ENCODE measurements around the gene CADPS.

The CADPS gene

GRCh38 chr3:62749657-62750056, 125.6 kb downstream of the CADPS start:
- no peak for DNase-seq (ENCODE audit: low spot score)

- DNase-seq (ENCODE audit: low spot score), result no peak
Measured at GRCh38 chr3:62749130-62749529, 126.1 kb downstream of the CADPS start.

- no peak for DNase-seq (ENCODE audit: low spot score)
Measured at GRCh38 chr3:62737449-62737848, 137.8 kb downstream of the CADPS start.

DNA sequence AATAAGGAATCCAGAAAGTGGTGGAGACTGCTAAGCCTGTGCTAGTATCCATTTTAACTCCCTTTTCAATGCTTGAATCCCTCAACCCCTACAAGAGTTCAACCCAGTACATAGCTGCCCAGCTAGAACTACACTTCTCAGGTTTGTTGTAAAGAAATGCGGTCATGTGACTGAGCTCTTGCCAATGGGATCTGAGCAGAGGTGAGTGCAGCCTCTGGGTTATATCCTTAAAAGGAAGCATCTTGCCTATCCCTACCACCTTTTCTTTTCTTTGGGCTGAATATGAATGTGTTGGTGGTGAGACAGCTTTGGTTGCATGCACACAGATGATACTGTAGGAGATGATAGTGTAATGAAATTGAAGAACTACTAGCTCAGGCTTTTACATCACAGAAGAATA, 139.7 kb downstream of the CADPS start:
- no peak for DNase-seq (ENCODE audit: low spot score)

DNA sequence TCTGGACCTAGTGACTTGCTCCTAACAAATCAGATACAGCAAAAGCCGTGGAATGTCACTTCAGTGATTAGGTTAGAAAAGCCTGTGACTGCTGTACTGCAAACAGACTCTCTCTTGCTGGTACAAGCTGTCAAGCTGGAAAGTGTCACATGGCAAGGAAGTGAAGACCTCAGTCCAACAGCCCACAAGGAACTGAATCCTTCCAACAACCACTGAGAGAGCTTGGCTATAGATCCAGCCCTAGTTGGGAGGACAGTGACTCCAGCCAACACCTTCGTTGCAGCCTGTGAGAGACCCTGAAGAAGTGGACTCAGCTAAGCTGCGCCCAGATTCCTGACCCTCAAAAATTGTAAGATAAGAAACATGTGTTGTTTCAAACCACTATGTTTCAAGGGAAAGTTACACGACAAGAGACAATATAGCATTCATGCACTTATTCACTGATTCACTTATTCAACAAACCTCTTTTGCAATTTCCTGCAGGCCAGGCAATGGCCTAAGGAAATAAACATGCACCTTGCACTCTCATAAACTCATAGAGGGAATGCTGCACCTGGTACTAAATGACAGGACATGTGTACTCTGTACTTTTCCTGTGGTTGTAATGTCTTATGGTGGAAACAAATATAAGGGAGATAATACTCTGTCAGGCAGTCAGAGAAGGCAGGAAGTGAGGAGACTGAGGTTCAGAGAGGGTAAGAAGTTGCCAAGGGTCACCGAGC, 142.9 kb downstream of the CADPS start:
- no peak for DNase-seq (ENCODE audit: low spot score)

DNA sequence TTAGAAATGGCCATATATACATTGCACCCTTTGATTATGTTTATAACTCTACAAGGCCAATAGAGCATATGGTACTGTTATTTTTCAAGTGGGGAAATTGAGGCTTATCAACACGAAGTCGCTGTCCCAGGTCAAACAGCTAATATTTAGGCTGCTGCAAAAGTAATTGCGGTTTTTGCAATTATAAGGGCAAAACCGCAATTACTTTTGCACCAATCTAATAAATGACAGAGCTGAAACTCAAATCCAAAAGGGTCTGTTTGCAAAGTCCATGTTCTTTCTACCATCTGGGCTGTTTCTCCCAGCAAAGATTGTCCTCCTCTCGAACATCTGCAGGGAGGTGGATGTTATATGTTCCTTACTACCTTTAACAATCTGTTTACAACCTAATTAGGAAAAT, 147.2 kb downstream of the CADPS start:
- no peak for DNase-seq (ENCODE audit: low spot score)

DNA sequence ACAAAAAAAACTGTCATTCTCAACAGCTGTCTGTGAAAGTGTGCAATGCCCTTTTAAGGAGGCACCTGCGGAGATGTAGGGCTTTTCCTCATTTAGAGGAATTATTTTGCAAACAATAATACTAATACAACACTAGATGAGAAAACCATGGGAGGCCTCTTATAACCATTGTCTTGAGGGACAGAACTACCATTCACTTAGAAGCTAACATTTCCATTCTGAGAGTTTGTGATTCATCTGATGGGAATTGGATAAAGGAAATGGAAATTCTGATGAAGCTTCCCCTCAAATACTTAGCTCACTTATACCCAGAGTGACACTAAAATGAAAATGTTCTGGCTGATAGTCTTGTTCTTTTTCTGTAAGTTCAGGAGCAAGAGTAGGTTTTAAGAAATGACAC, 147.7 kb downstream of the CADPS start:
- no peak for DNase-seq (ENCODE audit: low spot score)

DNA sequence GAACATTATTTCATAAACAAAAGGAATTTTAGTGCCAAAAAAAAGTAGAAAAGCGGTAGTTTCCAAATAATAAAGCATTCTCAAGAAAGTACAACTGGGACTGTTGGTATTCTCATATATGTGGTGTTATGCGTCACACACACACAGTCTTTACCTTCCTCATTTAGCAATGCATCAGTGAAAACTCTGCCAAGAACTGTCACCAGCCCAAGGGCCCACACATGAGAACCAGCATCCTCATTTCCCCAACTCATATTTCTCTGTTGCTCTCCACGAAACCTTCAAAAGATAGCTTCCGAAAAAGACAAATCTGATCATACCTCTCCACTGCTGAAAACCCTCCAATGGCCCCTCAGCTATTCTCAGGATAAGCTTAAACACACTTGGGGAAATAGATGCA, 150.7 kb downstream of the CADPS start:
- no peak for DNase-seq (ENCODE audit: low spot score)

DNA sequence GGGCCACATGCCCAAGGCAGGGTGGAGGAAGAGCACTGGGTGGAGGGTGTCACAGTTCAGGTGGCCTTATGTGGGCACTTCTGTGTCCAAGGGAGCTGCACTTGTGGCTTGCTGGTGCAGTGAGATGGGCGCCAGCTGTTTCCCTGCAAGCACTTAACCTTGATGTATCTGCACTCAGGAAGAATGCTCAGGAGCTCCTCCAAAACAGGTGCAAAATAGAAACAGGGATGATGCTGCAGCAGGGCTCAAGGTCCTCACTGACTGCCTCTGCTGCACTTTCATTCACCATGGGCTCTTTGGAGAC, 151.3 kb downstream of the CADPS start:
- no peak for DNase-seq (ENCODE audit: low spot score)

- DNase-seq (ENCODE audit: low spot score), result no peak
Measured at GRCh38 chr3:62723166-62723913, 151.9 kb downstream of the CADPS start.

DNA sequence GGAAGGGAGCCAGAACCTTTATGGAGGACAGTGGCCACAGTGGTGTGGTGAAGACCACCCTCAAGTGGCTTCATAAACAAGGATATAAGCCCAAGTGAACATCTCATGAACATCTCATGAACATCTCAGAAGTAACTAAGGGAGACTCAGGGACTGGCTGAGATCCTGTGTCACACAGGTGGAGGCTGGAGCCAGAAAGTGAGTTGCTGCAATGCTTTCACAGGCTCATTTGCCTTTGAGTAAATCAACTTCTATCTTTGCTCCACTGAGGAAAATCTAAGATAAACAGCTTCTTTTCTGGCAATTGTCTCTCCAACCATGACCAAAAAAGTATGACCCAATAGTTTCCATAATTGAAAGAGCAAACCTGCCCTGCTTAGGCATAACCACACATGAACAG, 152.9 kb downstream of the CADPS start:
- DNase-seq (ENCODE audit: low spot score), result no peak

GRCh38 chr3:62718515-62719320, 156.5 kb downstream of the CADPS start:
- DNase-seq (ENCODE audit: low spot score), result no peak

DNA sequence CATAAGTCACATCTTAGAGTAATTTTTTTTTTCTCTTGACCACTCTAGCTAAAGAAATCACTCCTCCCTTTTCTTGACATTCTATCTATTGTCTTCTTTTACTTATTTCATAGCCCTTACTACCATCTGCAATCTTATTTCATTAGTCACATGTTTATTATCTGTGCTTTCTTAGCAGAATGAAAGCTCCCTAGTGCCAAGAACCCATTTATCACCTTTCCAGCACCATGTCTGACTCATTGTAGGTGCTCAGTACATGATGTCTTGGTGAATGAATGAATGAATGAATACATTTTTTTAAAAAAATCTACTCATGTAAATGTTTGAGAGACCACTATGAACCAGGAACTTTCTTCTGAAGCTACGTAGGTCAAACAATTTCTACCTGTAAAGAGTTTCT, 157.2 kb downstream of the CADPS start:
- DNase-seq (ENCODE audit: low spot score), result no peak

DNA sequence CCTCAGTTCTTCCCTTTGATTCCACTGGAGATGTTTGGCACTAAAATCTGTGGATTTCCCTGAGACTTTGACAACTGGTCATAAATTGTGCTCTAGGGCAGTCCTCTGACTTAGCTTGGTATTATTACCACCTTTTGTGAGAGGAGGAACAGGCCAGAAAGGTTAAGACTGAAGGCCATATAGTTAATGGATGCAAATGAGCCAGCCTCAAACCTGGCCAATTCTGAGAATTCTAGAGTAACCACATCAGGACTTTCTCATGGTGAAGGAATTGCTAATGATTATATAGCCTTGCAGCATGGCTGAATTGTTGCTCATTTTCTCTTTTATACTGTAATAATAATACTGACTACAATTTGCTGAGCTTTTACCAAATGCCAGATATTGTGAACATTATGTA, 162.5 kb downstream of the CADPS start:
- DNase-seq (ENCODE audit: low spot score), result no peak

DNA sequence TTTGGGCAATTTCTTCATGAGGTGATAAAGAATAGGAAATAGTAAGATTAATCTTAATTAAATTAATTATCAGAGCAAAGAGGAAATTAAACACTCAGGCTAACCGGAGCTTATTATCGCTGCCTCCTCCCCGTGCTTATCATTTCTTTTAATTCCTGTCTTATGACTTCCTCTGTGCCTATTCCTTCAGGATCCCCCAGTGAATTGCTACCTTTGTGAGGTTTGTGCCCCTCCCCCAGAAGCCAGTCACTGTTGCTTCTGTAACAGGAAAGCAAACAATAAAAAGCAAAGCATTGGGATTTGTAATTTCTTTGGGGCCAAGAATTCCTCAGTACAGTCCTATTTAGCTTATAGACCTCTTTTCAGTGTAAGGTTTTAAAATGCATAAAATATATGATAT, 164.5 kb downstream of the CADPS start:
- DNase-seq (ENCODE audit: low spot score), result no peak

GRCh38 chr3:62708638-62709373, 166.4 kb downstream of the CADPS start:
- no peak for DNase-seq (ENCODE audit: low spot score)

DNA sequence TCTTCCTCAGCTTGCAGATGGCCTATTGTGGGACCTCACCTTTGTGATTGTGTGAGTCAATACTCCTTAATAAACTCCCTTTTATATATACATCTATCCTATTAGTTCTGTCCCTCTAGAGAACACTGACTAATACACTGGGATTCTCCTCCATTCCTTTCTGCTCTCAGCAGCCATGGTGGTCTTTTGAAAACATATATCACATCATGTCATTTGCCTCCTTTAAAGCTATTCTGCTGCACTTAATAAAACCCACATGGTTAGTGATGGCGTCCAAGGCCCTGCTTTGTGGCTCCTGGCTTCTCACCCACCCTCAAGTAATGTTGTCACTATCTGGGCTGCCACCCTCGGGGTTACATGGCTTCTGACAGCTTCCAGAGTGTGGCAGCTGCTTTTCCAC, 169.5 kb downstream of the CADPS start:
- DNase-seq (ENCODE audit: low spot score), result no peak

DNA sequence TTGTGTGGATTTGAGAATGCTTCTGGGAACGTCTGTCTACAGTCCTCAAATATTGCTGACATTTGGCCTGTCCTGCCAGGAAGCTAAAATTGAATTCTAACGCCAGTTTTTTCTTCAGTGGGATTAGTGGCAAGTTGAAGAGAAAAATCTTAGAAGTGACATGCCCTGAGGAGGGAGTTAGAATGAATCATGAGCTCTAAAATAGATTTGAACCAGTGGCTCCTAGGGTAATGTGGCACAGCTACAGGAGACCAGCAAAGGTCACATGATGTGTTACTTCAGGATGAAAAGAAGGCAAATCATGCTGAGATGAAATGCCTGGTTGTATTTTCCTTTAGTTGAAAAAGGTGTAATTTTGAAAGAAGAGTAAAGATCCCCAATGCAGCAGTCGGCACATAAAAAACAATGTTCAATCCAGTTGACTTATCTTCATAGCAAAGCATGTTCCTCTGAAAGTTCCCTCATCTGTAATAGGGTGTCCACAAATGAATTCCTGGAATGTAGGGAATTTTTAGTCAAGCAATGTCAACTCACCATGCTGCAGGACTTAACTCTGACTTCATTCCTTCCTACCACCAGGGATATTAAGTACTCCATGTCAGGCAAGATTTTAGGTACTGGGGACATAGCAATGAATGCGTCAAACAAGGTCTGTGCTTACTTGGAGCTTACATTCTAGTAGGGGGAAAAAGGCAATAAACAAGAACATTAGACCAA, 171.6 kb downstream of the CADPS start:
- DNase-seq (ENCODE audit: low spot score), result no peak

DNA sequence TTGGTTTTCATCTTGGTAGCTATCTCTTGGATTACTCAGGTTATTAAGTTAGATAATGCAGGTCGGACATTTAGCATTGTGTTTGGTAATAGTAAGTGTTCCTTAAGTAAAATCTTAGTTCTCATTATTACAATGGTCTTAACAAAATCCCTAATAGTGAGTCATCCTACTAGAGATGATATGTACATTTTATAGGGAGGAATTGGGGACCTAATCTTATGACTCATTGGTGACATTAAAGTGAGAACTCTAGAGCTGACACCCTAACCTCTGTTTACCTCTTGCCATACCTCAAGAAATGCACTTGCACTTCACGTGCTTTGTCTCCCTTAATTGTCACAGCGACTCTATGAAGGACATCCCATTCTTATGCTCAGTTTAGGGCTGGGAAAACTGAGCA, 174.9 kb downstream of the CADPS start:
- DNase-seq (ENCODE audit: low spot score), result no peak

DNA sequence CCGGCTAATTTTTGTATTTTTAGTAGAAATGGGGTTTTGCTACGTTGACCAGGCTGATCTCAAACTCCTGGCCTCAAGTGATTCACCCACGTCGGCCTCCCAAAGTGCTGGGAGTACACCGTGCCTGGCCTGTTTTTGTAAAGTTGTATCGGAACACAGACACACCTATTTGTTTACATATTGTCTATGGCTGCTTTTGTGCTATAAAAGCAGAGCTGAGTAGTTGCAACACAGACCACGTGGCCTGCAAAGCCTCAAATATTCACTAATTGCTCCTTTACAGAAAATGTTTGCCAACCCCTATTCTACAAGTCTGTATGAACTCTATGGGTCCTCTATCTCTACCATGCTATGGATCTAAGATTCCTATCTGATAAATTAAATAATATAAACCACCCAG, 175.5 kb downstream of the CADPS start:
- DNase-seq (ENCODE audit: low spot score), result no peak

DNA sequence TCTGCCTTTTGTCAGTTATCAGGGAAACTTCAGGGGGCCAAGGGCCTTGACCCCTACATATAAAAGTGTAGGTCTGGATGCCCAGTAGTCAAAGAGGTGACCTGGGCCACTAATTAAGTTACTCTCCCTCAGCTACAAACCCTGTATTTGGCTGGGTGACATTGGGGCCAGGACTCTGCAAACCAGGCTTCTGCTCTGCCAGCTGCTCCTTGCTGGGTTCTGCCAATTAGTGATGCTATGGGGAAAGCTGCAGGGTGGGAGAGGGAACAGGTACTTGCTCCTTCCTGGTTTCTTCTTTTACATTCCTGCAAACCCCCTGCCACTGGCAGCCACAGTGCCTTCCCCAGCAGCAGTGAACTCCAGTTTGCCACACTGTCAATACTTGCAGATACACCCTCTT, 179.2 kb downstream of the CADPS start:
- DNase-seq (ENCODE audit: low spot score), result no peak

DNA sequence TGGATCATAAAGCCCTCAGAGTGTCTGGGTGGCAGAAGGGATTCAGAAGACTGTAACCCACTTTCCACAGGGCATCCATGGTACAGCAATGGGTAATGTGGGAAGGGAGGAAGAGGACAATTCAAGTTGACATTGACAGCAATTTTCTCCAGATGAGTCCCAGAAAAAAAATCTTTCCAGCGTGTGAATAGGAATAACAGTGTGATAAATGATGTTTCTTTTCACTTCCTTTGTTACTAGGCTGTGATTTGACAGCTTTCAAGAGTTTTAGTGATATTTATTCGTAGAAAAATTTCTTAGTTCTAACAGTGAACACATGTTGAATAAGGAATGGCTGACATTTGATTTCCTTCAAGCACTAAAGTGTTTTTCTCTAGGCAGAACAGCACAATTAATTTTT, 186.4 kb downstream of the CADPS start:
- DNase-seq (ENCODE audit: low spot score), result no peak
